Measurements from ENCODE around the gene CLDN7.

- no peak for TF ChIP-seq CTCF (IDR thresholded peaks at IDR 0.05)
- TF ChIP-seq EP300 (IDR thresholded peaks at IDR 0.05), result no peak
Measured at GRCh38 chr17:7240375-7240774, 21.9 kb downstream of the CLDN7 start.

Data from gastroesophageal sphincter (tissue), 3 donors.